Breast epithelium (tissue), 4 donors: Measurements from ENCODE around the gene CHSY1. TPM values are rescaled to one million over a fixed set of nuclear protein-coding genes. Genes with fewer than 3 reads are reported as not detected.
A peak's percentile ranks its signal among the peaks of the same experiment; 100 is the strongest.

Experiments used
- DNase-seq, 2 donors: peaks; one replicate each; pipeline ENCODE4 v3.0.0-alpha.2; 2019; ENCODE audit warnings: low spot score in 2 of 2
- H3K27ac ChIP-seq, 2 donors: fragments of 200-600 bp; sonication (generic) in 1 of 2; one replicate each; pipeline ENCODE4 v1.5.1; 2016 to 2019; ENCODE audit warnings: mild to moderate bottlenecking in 1 of 2
- H3K27me3 ChIP-seq, 2 donors: fragments of 200-600 bp; sonication (generic) in 1 of 2; one replicate each; pipeline versions ENCODE4 v1.5.1 to v1.6.0; 2017 to 2019; ENCODE audit warnings: control low read depth in 1 of 2, mild to moderate bottlenecking in 1 of 2
- H3K36me3 ChIP-seq: fragments of 200-600 bp; one replicate; pipeline ENCODE4 v1.5.1; 2019
- H3K4me1 ChIP-seq, 2 donors: fragments of 200-600 bp; sonication (generic); one replicate each; pipeline ENCODE4 v1.5.1; 2016 to 2019; ENCODE audit warnings: control low read depth in 1 of 2
- H3K4me3 ChIP-seq, 3 donors: fragments of 200-600 bp; sonication (generic); 1 replicate in 2 of 3; 2 replicates in 1 of 3; pipeline ENCODE4 v1.5.1; 2016 to 2019; ENCODE audit warnings: mild to moderate bottlenecking in 3 of 3, moderate library complexity in 2 of 3
- H3K9me3 ChIP-seq, 2 donors: fragments of 200-600 bp; sonication (generic) in 1 of 2; one replicate each; pipeline ENCODE4 v1.5.1; 2016 to 2019; ENCODE audit warnings: control low read depth in 1 of 2
- POLR2A ChIP-seq: fragments of 450-650 bp; IDR thresholded peaks from one replicate; pipeline ENCODE4 v1.6.1; 2016; ENCODE audit warnings: antibody characterized with exemption, mild to moderate bottlenecking, moderate library complexity
- POLR2AphosphoS5 ChIP-seq, 3 donors: sonication (generic); formaldehyde crosslinking; IDR thresholded peaks; one replicate each; pipeline ENCODE4 v1.6.1; 2017; ENCODE audit warnings: antibody characterized with exemption in 3 of 3
- intact Hi-C: fragments of 100-400 bp; cut with DNase I; formaldehyde crosslinking; loops from one replicate; pipeline ENCODE4 v1.15.1; 2023; ENCODE audit warnings: low total_unique reads
- total RNA-seq, 3 donors: library from RNA; depleted of rRNA; stranded (reverse); fragments of >200 nt; gene quantifications; one replicate each; pipeline ENCODE4 v1.1.0, GENCODE V29; 2016
- TF ChIP-seq, protein P1 (sequence below), 3 donors: fragments of 450-650 bp; IDR thresholded peaks; one replicate each; pipeline ENCODE4 v1.5.1; 2016 to 2017; ENCODE audit warnings: antibody characterized with exemption in 3 of 3, mild to moderate bottlenecking in 3 of 3, moderate library complexity in 3 of 3

The CHSY1 gene
- total RNA-seq, 3 donors from 2014 or later = 22.6 to 36.7 (median 33.4) TPM

DNA sequence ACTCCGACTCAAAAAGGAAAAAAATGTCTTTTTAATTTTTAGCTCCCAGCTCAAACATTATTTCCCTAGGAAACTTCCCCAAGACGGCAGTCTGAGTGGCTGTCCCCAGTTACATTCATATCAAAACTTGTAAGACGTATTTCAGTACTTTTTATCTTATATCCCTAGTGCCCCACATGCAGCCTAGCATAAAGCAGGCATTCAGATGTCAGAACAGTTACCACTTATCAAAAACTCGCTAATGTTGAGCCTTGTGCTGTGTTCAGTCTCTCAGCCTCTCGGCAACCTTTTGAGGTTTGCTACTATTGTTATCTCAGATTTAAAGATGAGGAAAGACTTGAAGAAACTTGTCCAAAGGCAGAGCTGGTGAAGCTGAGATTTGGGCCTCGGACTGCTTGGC is 32.1 kb upstream of the CHSY1 start:
- Histone ChIP-seq H3K36me3 (no peaks in the 10 kb centered on the region), H3K9me3 (no peaks in the 10 kb centered on the region), H3K27ac (no peak overlapping the region), H3K4me1 (no peaks in the 10 kb centered on the region), H3K4me3 (no peak overlapping the region), H3K27me3 (no peaks in the 10 kb centered on the region)
- DNase-seq = no peak
- TF ChIP-seq POLR2AphosphoS5 (IDR thresholded peaks at IDR 0.05) = no peak
- no peak for TF ChIP-seq POLR2A
- TF ChIP-seq, protein P1, sequence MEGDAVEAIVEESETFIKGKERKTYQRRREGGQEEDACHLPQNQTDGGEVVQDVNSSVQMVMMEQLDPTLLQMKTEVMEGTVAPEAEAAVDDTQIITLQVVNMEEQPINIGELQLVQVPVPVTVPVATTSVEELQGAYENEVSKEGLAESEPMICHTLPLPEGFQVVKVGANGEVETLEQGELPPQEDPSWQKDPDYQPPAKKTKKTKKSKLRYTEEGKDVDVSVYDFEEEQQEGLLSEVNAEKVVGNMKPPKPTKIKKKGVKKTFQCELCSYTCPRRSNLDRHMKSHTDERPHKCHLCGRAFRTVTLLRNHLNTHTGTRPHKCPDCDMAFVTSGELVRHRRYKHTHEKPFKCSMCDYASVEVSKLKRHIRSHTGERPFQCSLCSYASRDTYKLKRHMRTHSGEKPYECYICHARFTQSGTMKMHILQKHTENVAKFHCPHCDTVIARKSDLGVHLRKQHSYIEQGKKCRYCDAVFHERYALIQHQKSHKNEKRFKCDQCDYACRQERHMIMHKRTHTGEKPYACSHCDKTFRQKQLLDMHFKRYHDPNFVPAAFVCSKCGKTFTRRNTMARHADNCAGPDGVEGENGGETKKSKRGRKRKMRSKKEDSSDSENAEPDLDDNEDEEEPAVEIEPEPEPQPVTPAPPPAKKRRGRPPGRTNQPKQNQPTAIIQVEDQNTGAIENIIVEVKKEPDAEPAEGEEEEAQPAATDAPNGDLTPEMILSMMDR (IDR thresholded peaks at IDR 0.05) = no peak
- intact Hi-C loops = loop anchor here (10.0 kb wide), 1 partner anchor 919 kb away; no protein-coding TSS in a partner anchor

DNA sequence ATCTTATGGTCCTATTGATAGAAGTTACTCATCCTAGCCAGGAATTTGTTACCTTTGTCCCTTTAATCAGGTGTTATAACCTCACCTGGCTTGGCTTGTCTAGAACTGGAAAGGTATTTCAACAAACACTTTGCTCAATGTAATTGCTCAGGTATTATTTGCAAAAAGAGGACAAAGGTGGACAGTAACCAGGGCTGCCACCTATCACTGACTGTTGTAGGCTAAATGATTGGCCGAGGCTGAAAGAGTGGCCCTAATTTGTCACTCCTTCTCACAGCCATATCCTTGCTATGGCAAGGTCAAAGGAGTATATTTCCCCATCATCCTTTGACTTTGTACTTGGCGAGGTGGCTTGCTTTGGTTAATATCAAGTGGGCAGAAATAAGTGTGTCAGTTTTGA is 28.2 kb upstream of the CHSY1 start:
- H3K36me3 ChIP-seq = no peaks in the 10 kb centered on the region

DNA sequence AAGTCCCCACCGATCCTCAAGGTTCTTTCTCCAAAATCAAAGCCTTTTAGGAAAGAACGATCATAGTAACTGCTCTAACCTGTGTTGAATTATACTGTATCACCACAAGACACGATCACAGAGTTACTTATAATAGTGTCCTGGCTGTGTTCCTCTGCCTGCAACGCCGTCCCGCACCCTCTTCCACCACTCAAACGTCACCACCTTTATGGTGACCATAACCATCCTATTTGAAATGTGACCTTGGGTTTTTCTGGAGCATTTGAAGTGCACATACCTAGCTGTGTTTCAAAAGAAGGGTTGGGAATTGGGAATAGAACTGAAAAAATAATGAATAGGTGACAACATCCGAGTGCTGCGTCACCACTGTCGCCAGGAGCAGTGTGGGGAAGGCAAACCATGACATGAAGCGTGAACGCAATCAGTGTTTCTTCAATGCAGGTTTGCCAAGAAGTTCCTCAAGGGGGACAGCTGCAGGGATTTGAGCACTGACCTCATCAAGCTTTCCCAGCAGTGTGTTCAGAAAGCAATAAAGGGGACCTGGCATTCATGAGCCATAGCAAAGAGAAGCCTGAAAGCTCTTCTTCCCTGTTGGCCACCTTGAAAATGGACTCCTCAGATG is 26.2 kb upstream of the CHSY1 start:
- Histone ChIP-seq H3K27ac (peak overlapping the region; percentile 75 to 87), H3K4me1 (no peaks in the 10 kb centered on the region), H3K4me3 (peak overlapping the region; percentile 76 to 93 (median 79)), H3K9me3 (no peaks in the 10 kb centered on the region), H3K27me3 (no peaks in the 10 kb centered on the region), H3K36me3 (peaks cover 12% of the 10 kb centered on the region)
- TF ChIP-seq POLR2A = no peak
- no peak for TF ChIP-seq POLR2AphosphoS5 (IDR thresholded peaks at IDR 0.05)
- TF ChIP-seq, protein P1 (IDR thresholded peaks at IDR 0.05) = no peak
- DNase-seq = no peak
- intact Hi-C loops = no loop called here

More for the DNA sequence above, 28.2 kb upstream of the CHSY1 start:
- no peak overlapping the region for H3K4me3 ChIP-seq
- H3K4me1 ChIP-seq = no peaks in the 10 kb centered on the region
- TF ChIP-seq POLR2A (no peak), POLR2AphosphoS5 (IDR thresholded peaks at IDR 0.05) (no peak)
- TF ChIP-seq, protein P1 (IDR thresholded peaks at IDR 0.05) = no peak
- H3K27me3 ChIP-seq = no peaks in the 10 kb centered on the region
- DNase-seq = no peak
- no peak overlapping the region for H3K27ac ChIP-seq
- H3K9me3 ChIP-seq = no peaks in the 10 kb centered on the region
- intact Hi-C loops = loop anchor here (10.0 kb wide), 1 partner anchor 915 kb away; no protein-coding TSS in a partner anchor

DNA sequence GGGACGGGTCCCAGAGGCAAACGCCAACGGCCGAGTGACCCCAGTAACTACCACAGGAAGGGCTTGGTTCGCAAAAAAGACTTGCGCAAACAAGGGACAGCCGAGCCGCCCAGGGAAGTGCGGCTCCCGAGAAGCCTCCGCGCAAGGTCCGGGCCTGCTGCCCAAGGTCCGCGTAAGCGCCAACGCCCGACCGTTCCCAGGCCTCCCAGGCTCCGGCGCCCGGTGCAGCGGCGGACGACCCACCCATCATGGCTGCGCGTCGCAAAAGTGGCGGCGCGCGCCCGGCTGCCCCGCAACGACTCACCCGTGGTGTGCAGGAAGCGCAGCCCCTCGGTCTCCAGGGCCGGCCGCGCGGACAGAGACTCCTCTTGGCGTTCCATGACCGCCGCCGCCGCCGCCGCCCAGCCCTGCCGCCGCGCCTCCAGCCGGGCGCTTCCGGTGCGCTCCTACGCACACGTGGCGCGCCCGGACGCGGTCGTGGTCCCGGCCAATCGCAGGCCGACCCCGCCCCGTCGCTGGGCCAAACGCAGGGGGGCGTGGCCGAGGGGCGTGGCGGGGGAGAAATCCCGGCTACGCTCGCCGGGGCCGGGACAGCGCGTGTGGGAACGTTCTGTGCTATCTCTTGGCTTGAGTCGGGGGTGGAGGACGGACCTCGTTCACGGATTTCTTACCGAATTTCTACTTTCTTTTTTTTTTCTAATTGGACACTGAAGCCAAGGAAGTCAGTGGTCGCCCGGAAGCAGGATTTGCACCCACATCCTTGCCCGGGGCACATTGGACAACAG is 25.4 kb upstream of the CHSY1 start, which contains the start of gene SELENOS:
Gene SELENOS (minus strand): TSS at position 448 of the 785 bp plus-strand sequence. CDS start 68 bp downstream, at position 380.
- TF ChIP-seq POLR2A = no peak
- TF ChIP-seq, protein P1 (IDR thresholded peaks at IDR 0.05) = no peak
- TF ChIP-seq POLR2AphosphoS5 (IDR thresholded peaks at IDR 0.05) = peak; percentile 62 to 81 (median 65)
- Histone ChIP-seq H3K27me3 (no peaks in the 10 kb centered on the region), H3K4me1 (no peaks in the 10 kb centered on the region), H3K9me3 (no peaks in the 10 kb centered on the region), H3K27ac (peak within 1 kb of the TSS; percentile 75 to 87), H3K4me3 (peak within 1 kb of the TSS; percentile 76 to 93 (median 79)), H3K36me3 (peaks cover 15% of the 10 kb centered on the region)
- peak; percentile 83 to 86 for DNase-seq
- intact Hi-C loops = no loop called here
